GM19351 (cell line): ENCODE data around the gene ZIC4.

Experiments
- ATAC-seq: cut with Tn5 transposase; IDR thresholded peaks from one replicate; pipeline ENCODE4 v1.9.1; 2021; ENCODE audit warnings: mild to moderate bottlenecking, moderate library complexity; ENCODE audit not compliant: unreplicated experiment

Gene ZIC4

GRCh38 chr3:147418371-147418781 lies 12.0 kb upstream of the ZIC4 start:
- no peak for ATAC-seq

GRCh38 chr3:147417551-147418295 lies 11.4 kb upstream of the ZIC4 start:
- no peak for ATAC-seq

- no peak for ATAC-seq
Measured at GRCh38 chr3:147416931-147417330, 10.6 kb upstream of the ZIC4 start.

- no peak for ATAC-seq
Measured at GRCh38 chr3:147415874-147416273, 9.5 kb upstream of the ZIC4 start.

- ATAC-seq: no peak
Measured at GRCh38 chr3:147415286-147415685, 8.9 kb upstream of the ZIC4 start.

GRCh38 chr3:147414390-147415138 lies 8.2 kb upstream of the ZIC4 start:
- no peak for ATAC-seq

- ATAC-seq: no peak
Measured at GRCh38 chr3:147413686-147414389, 7.5 kb upstream of the ZIC4 start.

GRCh38 chr3:147412917-147413685 lies 6.8 kb upstream of the ZIC4 start:
- no peak for ATAC-seq

- no peak for ATAC-seq
Measured at GRCh38 chr3:147412261-147412916, 6.0 kb upstream of the ZIC4 start.

GRCh38 chr3:147411815-147412241 lies 5.5 kb upstream of the ZIC4 start:
- ATAC-seq: no peak

- ATAC-seq: no peak
Measured at GRCh38 chr3:147411238-147411814, 5.0 kb upstream of the ZIC4 start.

GRCh38 chr3:147410526-147411237 lies 4.3 kb upstream of the ZIC4 start:
- ATAC-seq: no peak

- no peak for ATAC-seq
Measured at GRCh38 chr3:147410116-147410525, 3.8 kb upstream of the ZIC4 start.

- ATAC-seq: no peak
Measured at GRCh38 chr3:147409143-147410115, 3.1 kb upstream of the ZIC4 start, which contains the start of gene ZIC1. TSS of gene ZIC1 (plus strand) at chr3:147409365. CDS start at chr3:147410113, 748 bp downstream.

GRCh38 chr3:147408188-147409100 lies 2.1 kb upstream of the ZIC4 start:
- ATAC-seq: no peak

- ATAC-seq: no peak
Measured at GRCh38 chr3:147407498-147408187, 1.3 kb upstream of the ZIC4 start.

GRCh38 chr3:147407114-147407497 lies 763 bp upstream of the ZIC4 start:
- no peak for ATAC-seq
